Activated CD4-positive, CD25-positive, alpha-beta regulatory T cell (primary cell): ENCODE results near the gene TMEM80.
"Not testable (repeated sequence)": the region's sequence is repeated elsewhere in the genome, so short reads cannot be mapped to it uniquely, and the experiment has no call there.

Experiments used
- DNase-seq, 4 experiments: peaks; one replicate each; lab custom pipeline; 2025; lab: John Stamatoyannopoulos, UW

The TMEM80 gene

GRCh38 chr11:695538-696248 lies at the start of gene TMEM80:
TMEM80 (plus strand) TSS chr11:695816; CDS start chr11:695828, 12 bp downstream.
- peak; percentile 96 to 97 (median 96) for DNase-seq

GRCh38 chr11:646214-646613 lies 49.4 kb upstream of the TMEM80 start:
- DNase-seq, result no peak

GRCh38 chr11:647672-648158 lies 47.9 kb upstream of the TMEM80 start:
- not testable (repeated sequence) for DNase-seq

- DNase-seq, result no peak
Measured at GRCh38 chr11:650482-650881, 45.1 kb upstream of the TMEM80 start.

GRCh38 chr11:653136-653535 lies 42.5 kb upstream of the TMEM80 start:
- not testable (repeated sequence) for DNase-seq

- no peak for DNase-seq
Measured at GRCh38 chr11:653837-654236, 41.8 kb upstream of the TMEM80 start.

- DNase-seq, result not testable (repeated sequence)
Measured at GRCh38 chr11:654444-654843, 41.2 kb upstream of the TMEM80 start.

- DNase-seq, result no peak
Measured at GRCh38 chr11:655036-655726, 40.4 kb upstream of the TMEM80 start.

- DNase-seq, result no peak
Measured at GRCh38 chr11:656426-656825, 39.2 kb upstream of the TMEM80 start.

- no peak for DNase-seq
Measured at GRCh38 chr11:656866-657265, 38.8 kb upstream of the TMEM80 start.

GRCh38 chr11:657691-658126 lies 37.9 kb upstream of the TMEM80 start:
- no peak for DNase-seq

GRCh38 chr11:659532-660085 lies 36.0 kb upstream of the TMEM80 start:
- no peak for DNase-seq

- DNase-seq, result no peak
Measured at GRCh38 chr11:660281-660680, 35.3 kb upstream of the TMEM80 start.

- no peak for DNase-seq
Measured at GRCh38 chr11:660681-661444, 34.8 kb upstream of the TMEM80 start.

GRCh38 chr11:662689-663274 lies 32.8 kb upstream of the TMEM80 start:
- no peak for DNase-seq

GRCh38 chr11:665062-665703 lies 30.4 kb upstream of the TMEM80 start:
- no peak for DNase-seq

- no peak for DNase-seq
Measured at GRCh38 chr11:665704-666281, 29.8 kb upstream of the TMEM80 start.

GRCh38 chr11:673866-674265 lies 21.8 kb upstream of the TMEM80 start:
- no peak for DNase-seq

GRCh38 chr11:674406-674805 lies 21.2 kb upstream of the TMEM80 start:
- no peak for DNase-seq

- no peak for DNase-seq
Measured at GRCh38 chr11:678297-678696, 17.3 kb upstream of the TMEM80 start.
